ENCODE results near the gene CCT3.

GRCh38 chr1:156385534-156386031, 47.5 kb upstream of the CCT3 start:
- TF ChIP-seq EZH2 (optimal IDR thresholded peaks at IDR 0.05; ENCODE audit: low read depth, low read length) = no peak
- TF ChIP-seq CTCF (IDR thresholded peaks at IDR 0.05; ENCODE audit: low read length) = peak; percentile 100

Data from MM.1S (cell line).